GM23338 (cell line): ENCODE results near the gene DUSP19. TPM values are rescaled to one million over a fixed set of nuclear protein-coding genes. Genes with fewer than 3 reads are reported as not detected.

ENCODE experiments used
- ATAC-seq: fragments of 200-7000 bp; cut with Tn5 transposase; 3 replicates; pipeline ENCODE4 v1.9.1; 2020
- DNase-seq: peaks from one replicate; pipeline ENCODE4 v3.0.0-alpha.2; 2015; ENCODE audit warnings: low spot score
- H2AFZ ChIP-seq: fragments of 200-600 bp; sonication (generic); 2 replicates; pipeline ENCODE4 v1.8.0; 2016; ENCODE audit warnings: antibody characterized with exemption, mild to moderate bottlenecking, moderate library complexity
- H3F3A ChIP-seq: fragments of 200-600 bp; sonication (generic); replicated peaks from 2 replicates; pipeline ENCODE4 v1.8.0; 2017; ENCODE audit warnings: antibody characterized with exemption, mixed run types, low read depth
- H3K27ac ChIP-seq: fragments of 200-600 bp; sonication (generic); 2 replicates; pipeline ENCODE4 v1.6.1; 2016; ENCODE audit warnings: low read depth
- H3K27me3 ChIP-seq: fragments of 200-600 bp; sonication (generic); 2 replicates; pipeline ENCODE4 v1.8.0; 2016; ENCODE audit warnings: mild to moderate bottlenecking, mixed run types, moderate library complexity; ENCODE audit not compliant: insufficient read depth
- H3K36me3 ChIP-seq: fragments of 200-600 bp; sonication (generic); 2 replicates; pipeline ENCODE4 v1.8.0; 2016; ENCODE audit warnings: mild to moderate bottlenecking; ENCODE audit not compliant: insufficient read depth
- H3K4me1 ChIP-seq: fragments of 200-600 bp; sonication (generic); 2 replicates; pipeline ENCODE4 v1.8.0; 2016; ENCODE audit warnings: mild to moderate bottlenecking, moderate library complexity; ENCODE audit not compliant: insufficient read depth
- H3K4me2 ChIP-seq: fragments of 200-600 bp; sonication (generic); 2 replicates; pipeline ENCODE4 v1.7.1; 2017; ENCODE audit warnings: mixed run types
- H3K4me3 ChIP-seq: fragments of 200-600 bp; sonication (generic); 2 replicates; pipeline ENCODE4 v1.6.1; 2016; ENCODE audit warnings: mixed run types
- H3K79me2 ChIP-seq: fragments of 200-600 bp; sonication (generic); replicated peaks from 2 replicates; pipeline ENCODE4 v1.8.0; 2017; ENCODE audit warnings: mild to moderate bottlenecking; ENCODE audit not compliant: insufficient read depth
- H3K9me2 ChIP-seq: fragments of 200-600 bp; sonication (generic); 2 replicates; pipeline ENCODE4 v1.8.0; 2017; ENCODE audit not compliant: insufficient read depth
- H4K20me1 ChIP-seq: fragments of 200-600 bp; sonication (generic); replicated peaks from 2 replicates; pipeline ENCODE4 v1.8.0; 2017; ENCODE audit warnings: mild to moderate bottlenecking; ENCODE audit not compliant: insufficient read depth
- H3K27ac Mint-ChIP-seq: 2 replicates; pipeline ENCODE4 v1.8.0; 2020; ENCODE audit warnings: inconsistent platforms, mild to moderate bottlenecking, moderate library complexity, mixed read lengths
- H3K27me3 Mint-ChIP-seq: 3 replicates; pipeline ENCODE4 v1.8.0; 2022; ENCODE audit warnings: low read depth, mild to moderate bottlenecking, moderate library complexity, mixed read lengths, inconsistent platforms; ENCODE audit not compliant: insufficient read depth, poor library complexity
- H3K36me3 Mint-ChIP-seq: 3 replicates; pipeline ENCODE4 v1.8.0; 2021; ENCODE audit warnings: low read depth, mild to moderate bottlenecking, inconsistent platforms, moderate library complexity, mixed read lengths
- H3K4me1 Mint-ChIP-seq: 3 replicates; pipeline ENCODE4 v1.8.0; 2020; ENCODE audit warnings: mild to moderate bottlenecking, inconsistent platforms, mixed read lengths
- H3K4me3 Mint-ChIP-seq: 3 replicates; pipeline ENCODE4 v1.8.0; 2021; ENCODE audit warnings: moderate library complexity, mild to moderate bottlenecking, inconsistent platforms, mixed read lengths
- H3K9me3 Mint-ChIP-seq: 3 replicates; pipeline ENCODE4 v1.8.0; 2020; ENCODE audit warnings: moderate library complexity, mild to moderate bottlenecking, inconsistent platforms, mixed read lengths
- CREB1 ChIP-seq: fragments of 250-450 bp; sonication (Bioruptor Pico); IDR thresholded peaks from 2 replicates; pipeline ENCODE4 v1.5.0; 2020; ENCODE audit warnings: low read depth, mild to moderate bottlenecking, moderate library complexity
- EZH2 ChIP-seq: fragments of 200-600 bp; sonication (generic); IDR thresholded peaks from one replicate; pipeline ENCODE4 v1.8.0; 2017; ENCODE audit warnings: antibody characterized with exemption, mild to moderate bottlenecking, low read depth; ENCODE audit not compliant: unreplicated experiment
- JUNB ChIP-seq: IDR thresholded peaks from one replicate; pipeline ENCODE4 v1.6.1; 2016; ENCODE audit warnings: antibody characterized with exemption; ENCODE audit not compliant: unreplicated experiment
- NANOG ChIP-seq: IDR thresholded peaks from 2 replicates; pipeline ENCODE4 v1.6.1; 2016; ENCODE audit warnings: antibody characterized with exemption, borderline replicate concordance
- POLR2AphosphoS5 ChIP-seq: IDR thresholded peaks from 2 replicates; pipeline ENCODE4 v1.6.1; 2016; ENCODE audit warnings: antibody characterized with exemption, low read depth
- STAT1 ChIP-seq: IDR thresholded peaks from one replicate; pipeline ENCODE4 v1.6.1; 2016; ENCODE audit warnings: antibody characterized with exemption; ENCODE audit not compliant: unreplicated experiment
- ZNF114 ChIP-seq: fragments of 250-450 bp; sonication (Bioruptor Pico); IDR thresholded peaks from 2 replicates; pipeline ENCODE4 v1.5.0; 2020; ENCODE audit warnings: mild to moderate bottlenecking, moderate library complexity
- ZNF331 ChIP-seq: fragments of 250-450 bp; sonication (Bioruptor Pico); IDR thresholded peaks from 2 replicates; pipeline ENCODE4 v1.5.0; 2020; ENCODE audit warnings: low read depth, mild to moderate bottlenecking, moderate library complexity
- polyA plus RNA-seq: library from polyadenylated mRNA; unstranded; fragments of >200 nt; fragmentation: Nextera tagmentation; extraction: Ambion mirVana; gene quantifications from 2 replicates; pipeline ENCODE4 v1.2.1, GENCODE V29; 2016
- total RNA-seq: library from RNA; depleted of rRNA; stranded (reverse); fragments of >200 nt; shearing (Covaris generic); gene quantifications from 2 replicates; pipeline ENCODE4 v1.2.3, GENCODE V29; 2014
- TF ChIP-seq, protein P1 (sequence below), 2 experiments: fragments of 200-600 bp in 1 of 2; sonication (generic) in 1 of 2; conservative IDR thresholded peaks; 2 replicates each; pipeline versions ENCODE4 v1.5.1 to v1.6.1; 2016 to 2017; ENCODE audit warnings: antibody characterized with exemption in 2 of 2, low read depth in 2 of 2, mild to moderate bottlenecking in 2 of 2, moderate library complexity in 1 of 2
- TF ChIP-seq, protein P2 (sequence below): IDR thresholded peaks from 2 replicates; pipeline ENCODE4 v1.6.1; 2016; ENCODE audit warnings: antibody characterized with exemption
- TF ChIP-seq, protein P3 (sequence below): IDR thresholded peaks from one replicate; pipeline ENCODE4 v1.6.1; 2018; ENCODE audit warnings: antibody characterized with exemption; ENCODE audit not compliant: unreplicated experiment

DUSP19 gene
- total and polyA plus RNA-seq, 2 experiments from 2014 or later = 1.9 to 2.8 TPM

DNA sequence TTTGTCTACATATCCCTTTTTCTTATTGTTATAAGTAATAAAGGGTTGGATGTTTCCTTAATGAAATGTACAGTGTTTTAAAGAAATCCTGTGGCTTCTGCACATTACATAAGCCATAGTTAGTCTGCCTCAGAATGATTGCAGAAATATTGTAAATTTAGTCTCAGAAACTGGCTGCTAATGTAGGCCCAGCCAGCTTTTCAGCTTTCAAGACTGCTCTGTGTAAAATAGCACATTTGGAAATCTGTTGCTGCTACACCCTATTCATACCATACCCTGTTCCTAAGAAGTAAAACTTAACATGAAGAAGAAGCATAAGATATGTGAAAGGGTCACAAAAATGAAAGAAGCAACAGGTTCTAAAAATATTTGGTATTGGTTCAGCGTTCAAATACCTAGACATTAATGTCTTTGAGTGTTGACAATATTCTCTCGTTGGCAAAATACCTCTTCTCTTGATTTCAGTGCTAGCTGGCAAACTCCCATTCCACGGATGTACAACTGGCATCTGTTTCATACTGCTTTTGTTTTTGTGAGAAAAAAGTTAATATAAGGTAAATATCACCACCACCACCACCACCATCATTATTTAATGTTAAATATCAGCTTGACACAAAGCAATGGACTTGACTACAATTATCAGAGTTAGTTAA lies 21.1 kb upstream of the DUSP19 start:
- Mint-ChIP-seq H3K27ac (no peak overlapping the region), H3K36me3 (peaks cover 3% of the 10 kb centered on the region; the same call in 1 of the 3 replicates), H3K4me3 (no peak overlapping the region), H3K4me1 (peaks cover 4% of the 10 kb centered on the region; the same call in 1 of the 3 replicates), H3K9me3 (no peaks in the 10 kb centered on the region; the same call in 2 of the 3 replicates), H3K27me3 (no peaks in the 10 kb centered on the region)
- Histone ChIP-seq H3K4me1 (peaks cover 6% of the 10 kb centered on the region), H3K27ac (no peak overlapping the region), H4K20me1 (no peaks in the 10 kb centered on the region), H2AFZ (no peak overlapping the region), H3K27me3 (no peaks in the 10 kb centered on the region), H3F3A (no peaks in the 10 kb centered on the region), H3K9me2 (no peaks in the 10 kb centered on the region), H3K79me2 (no peaks in the 10 kb centered on the region), H3K4me2 (no peak overlapping the region), H3K4me3 (no peak overlapping the region), H3K36me3 (no peaks in the 10 kb centered on the region)
- ATAC-seq (no peak), DNase-seq (no peak)
- TF ChIP-seq POLR2AphosphoS5 = no peak

DNA sequence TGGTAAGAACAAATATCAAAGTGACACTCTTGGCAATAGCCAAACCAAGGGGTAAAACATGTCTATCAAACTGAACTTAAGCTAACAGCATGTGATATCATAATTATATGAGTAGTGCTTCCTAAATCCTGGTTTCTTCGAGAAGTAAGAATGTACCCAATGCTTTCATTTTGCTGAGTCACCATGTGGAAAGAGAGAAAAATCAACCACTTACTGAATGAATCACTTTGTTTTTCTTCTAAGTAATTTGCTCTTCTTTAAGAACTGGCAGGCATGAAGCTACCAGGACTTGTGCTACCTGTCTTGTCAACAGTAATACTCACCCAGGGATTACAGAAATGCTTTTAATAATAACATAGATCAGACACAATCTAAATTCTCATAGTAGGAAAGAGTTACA lies 19.0 kb upstream of the DUSP19 start:
- no peak overlapping the region for H3K27ac ChIP-seq
- H3K4me2 ChIP-seq = no peak overlapping the region
- no peaks in the 10 kb centered on the region for H3F3A ChIP-seq
- H2AFZ ChIP-seq = peak overlapping the region; percentile 5; the same call in 1 of the 2 replicates
- H3K9me3 Mint-ChIP-seq = no peaks in the 10 kb centered on the region
- no peaks in the 10 kb centered on the region for H3K9me2 ChIP-seq
- H3K27me3 ChIP-seq = no peaks in the 10 kb centered on the region
- DNase-seq (no peak), ATAC-seq (no peak)
- H3K36me3 ChIP-seq = no peaks in the 10 kb centered on the region
- peaks cover 4% of the 10 kb centered on the region; the same call in 1 of the 3 replicates for H3K4me1 Mint-ChIP-seq
- peak overlapping the region; percentile 32 for H3K27ac Mint-ChIP-seq
- H4K20me1 ChIP-seq = no peaks in the 10 kb centered on the region
- H3K79me2 ChIP-seq = no peaks in the 10 kb centered on the region
- no peak overlapping the region for H3K4me3 Mint-ChIP-seq
- H3K27me3 Mint-ChIP-seq = peaks cover 4% of the 10 kb centered on the region
- H3K4me3 ChIP-seq = no peak overlapping the region
- H3K4me1 ChIP-seq = peaks cover 6% of the 10 kb centered on the region
- TF ChIP-seq, protein P1, sequence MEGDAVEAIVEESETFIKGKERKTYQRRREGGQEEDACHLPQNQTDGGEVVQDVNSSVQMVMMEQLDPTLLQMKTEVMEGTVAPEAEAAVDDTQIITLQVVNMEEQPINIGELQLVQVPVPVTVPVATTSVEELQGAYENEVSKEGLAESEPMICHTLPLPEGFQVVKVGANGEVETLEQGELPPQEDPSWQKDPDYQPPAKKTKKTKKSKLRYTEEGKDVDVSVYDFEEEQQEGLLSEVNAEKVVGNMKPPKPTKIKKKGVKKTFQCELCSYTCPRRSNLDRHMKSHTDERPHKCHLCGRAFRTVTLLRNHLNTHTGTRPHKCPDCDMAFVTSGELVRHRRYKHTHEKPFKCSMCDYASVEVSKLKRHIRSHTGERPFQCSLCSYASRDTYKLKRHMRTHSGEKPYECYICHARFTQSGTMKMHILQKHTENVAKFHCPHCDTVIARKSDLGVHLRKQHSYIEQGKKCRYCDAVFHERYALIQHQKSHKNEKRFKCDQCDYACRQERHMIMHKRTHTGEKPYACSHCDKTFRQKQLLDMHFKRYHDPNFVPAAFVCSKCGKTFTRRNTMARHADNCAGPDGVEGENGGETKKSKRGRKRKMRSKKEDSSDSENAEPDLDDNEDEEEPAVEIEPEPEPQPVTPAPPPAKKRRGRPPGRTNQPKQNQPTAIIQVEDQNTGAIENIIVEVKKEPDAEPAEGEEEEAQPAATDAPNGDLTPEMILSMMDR (conservative IDR thresholded peaks at IDR 0.05; ENCODE audit: low read depth in 2 of 2) = no peak
- TF ChIP-seq NANOG (no peak), ZNF114 (CRISPR knock-in tag) (no peak), ZNF331 (no peak), POLR2AphosphoS5 (no peak), STAT1 (no peak), EZH2 (no peak), CREB1 (no peak), JUNB (no peak)
- TF ChIP-seq, protein P2, sequence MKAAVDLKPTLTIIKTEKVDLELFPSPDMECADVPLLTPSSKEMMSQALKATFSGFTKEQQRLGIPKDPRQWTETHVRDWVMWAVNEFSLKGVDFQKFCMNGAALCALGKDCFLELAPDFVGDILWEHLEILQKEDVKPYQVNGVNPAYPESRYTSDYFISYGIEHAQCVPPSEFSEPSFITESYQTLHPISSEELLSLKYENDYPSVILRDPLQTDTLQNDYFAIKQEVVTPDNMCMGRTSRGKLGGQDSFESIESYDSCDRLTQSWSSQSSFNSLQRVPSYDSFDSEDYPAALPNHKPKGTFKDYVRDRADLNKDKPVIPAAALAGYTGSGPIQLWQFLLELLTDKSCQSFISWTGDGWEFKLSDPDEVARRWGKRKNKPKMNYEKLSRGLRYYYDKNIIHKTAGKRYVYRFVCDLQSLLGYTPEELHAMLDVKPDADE = no peak
- TF ChIP-seq, protein P3, sequence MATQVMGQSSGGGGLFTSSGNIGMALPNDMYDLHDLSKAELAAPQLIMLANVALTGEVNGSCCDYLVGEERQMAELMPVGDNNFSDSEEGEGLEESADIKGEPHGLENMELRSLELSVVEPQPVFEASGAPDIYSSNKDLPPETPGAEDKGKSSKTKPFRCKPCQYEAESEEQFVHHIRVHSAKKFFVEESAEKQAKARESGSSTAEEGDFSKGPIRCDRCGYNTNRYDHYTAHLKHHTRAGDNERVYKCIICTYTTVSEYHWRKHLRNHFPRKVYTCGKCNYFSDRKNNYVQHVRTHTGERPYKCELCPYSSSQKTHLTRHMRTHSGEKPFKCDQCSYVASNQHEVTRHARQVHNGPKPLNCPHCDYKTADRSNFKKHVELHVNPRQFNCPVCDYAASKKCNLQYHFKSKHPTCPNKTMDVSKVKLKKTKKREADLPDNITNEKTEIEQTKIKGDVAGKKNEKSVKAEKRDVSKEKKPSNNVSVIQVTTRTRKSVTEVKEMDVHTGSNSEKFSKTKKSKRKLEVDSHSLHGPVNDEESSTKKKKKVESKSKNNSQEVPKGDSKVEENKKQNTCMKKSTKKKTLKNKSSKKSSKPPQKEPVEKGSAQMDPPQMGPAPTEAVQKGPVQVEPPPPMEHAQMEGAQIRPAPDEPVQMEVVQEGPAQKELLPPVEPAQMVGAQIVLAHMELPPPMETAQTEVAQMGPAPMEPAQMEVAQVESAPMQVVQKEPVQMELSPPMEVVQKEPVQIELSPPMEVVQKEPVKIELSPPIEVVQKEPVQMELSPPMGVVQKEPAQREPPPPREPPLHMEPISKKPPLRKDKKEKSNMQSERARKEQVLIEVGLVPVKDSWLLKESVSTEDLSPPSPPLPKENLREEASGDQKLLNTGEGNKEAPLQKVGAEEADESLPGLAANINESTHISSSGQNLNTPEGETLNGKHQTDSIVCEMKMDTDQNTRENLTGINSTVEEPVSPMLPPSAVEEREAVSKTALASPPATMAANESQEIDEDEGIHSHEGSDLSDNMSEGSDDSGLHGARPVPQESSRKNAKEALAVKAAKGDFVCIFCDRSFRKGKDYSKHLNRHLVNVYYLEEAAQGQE = no peak
- H3K36me3 Mint-ChIP-seq = no peaks in the 10 kb centered on the region
